ENCODE measurements around the gene SLC38A9.
"Not testable (repeated sequence)": the region's sequence is repeated elsewhere in the genome, so short reads cannot be mapped to it uniquely, and the experiment has no call there.

Gene SLC38A9

DNA sequence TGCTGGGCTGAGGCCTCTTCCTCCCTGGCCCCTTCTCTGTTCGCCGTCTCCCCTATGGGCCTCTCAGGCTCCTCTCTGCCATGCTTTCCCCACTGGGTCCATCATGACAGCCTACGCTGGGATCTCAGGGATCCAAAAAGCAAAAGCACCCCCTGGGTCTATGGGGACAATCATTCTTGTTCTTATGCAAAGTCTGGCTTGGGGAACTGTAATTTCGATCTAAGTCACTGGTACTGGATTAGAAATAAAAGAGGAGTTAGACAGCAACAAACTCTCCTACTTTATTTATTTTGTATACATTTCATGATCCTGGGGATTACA, 86.6 kb downstream of the SLC38A9 start:
- in situ Hi-C loops (cut with MboI; ENCODE audit: low pct_unique_long_range_greater_than_20kb, low sequenced_read_pairs), result no loop called here

GRCh38 chr5:55624841-55625588, 87.1 kb downstream of the SLC38A9 start:
- in situ Hi-C loops (cut with MboI; ENCODE audit: low pct_unique_long_range_greater_than_20kb, low sequenced_read_pairs), result no loop called here
- no peak for DNase-seq

More for the DNA sequence above, 86.6 kb downstream of the SLC38A9 start:
- DNase-seq, result no peak

DNA sequence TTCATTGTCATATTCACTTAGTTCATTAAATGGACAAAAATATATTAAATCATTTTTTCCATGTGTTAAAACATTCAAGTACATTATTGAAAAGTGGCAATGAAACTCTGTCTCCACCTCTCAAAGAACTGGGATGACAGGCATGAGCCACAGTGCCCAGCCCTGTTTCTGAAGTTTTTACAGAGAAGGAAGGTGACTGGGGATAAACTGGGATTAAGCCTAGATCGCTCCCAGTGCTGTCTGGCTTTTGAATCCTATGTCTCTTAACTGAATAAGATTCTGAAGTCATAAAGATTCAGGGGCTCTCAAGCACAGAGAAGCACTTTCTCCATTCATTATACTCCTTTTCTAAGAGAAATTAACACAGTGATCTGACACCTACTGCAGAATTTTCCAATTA, 88.3 kb downstream of the SLC38A9 start:
- in situ Hi-C loops (cut with MboI; ENCODE audit: low pct_unique_long_range_greater_than_20kb, low sequenced_read_pairs), result no loop called here
- no peak for DNase-seq

GRCh38 chr5:55622460-55622859, 89.7 kb downstream of the SLC38A9 start:
- in situ Hi-C loops (cut with MboI; ENCODE audit: low pct_unique_long_range_greater_than_20kb, low sequenced_read_pairs), result no loop called here
- DNase-seq, result no peak

DNA sequence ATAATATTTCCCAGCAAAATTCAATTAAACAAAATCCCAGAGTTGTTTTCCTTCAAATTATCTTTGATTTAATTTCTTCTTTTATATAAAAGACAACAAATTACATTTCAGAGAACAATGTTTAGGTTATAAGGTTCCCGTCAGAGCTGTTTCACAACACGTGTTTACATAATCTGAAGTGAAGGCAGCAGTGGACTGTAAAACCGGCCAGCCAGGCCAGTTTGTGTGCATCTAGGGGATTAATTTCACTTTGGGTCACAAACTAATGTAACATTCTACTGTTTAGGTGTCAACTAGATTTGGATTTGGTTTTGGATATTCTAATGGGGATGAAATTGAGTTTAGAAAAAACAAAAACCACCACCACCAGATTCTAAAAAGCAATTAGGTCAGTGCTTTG, 90.9 kb downstream of the SLC38A9 start:
- DNase-seq, result no peak
- in situ Hi-C loops (cut with MboI; ENCODE audit: low pct_unique_long_range_greater_than_20kb, low sequenced_read_pairs), result no loop called here

GRCh38 chr5:55620766-55621160, 91.4 kb downstream of the SLC38A9 start:
- in situ Hi-C loops (cut with MboI; ENCODE audit: low pct_unique_long_range_greater_than_20kb, low sequenced_read_pairs), result no loop called here
- DNase-seq, result no peak

GRCh38 chr5:55620009-55620765, 91.9 kb downstream of the SLC38A9 start:
- in situ Hi-C loops (cut with MboI; ENCODE audit: low pct_unique_long_range_greater_than_20kb, low sequenced_read_pairs), result no loop called here
- no peak for DNase-seq

GRCh38 chr5:55618318-55618717, 93.8 kb downstream of the SLC38A9 start:
- DNase-seq, result no peak
- in situ Hi-C loops (cut with MboI; ENCODE audit: low pct_unique_long_range_greater_than_20kb, low sequenced_read_pairs), result no loop called here

GRCh38 chr5:55613112-55613868, 98.8 kb downstream of the SLC38A9 start:
- DNase-seq, result no peak
- in situ Hi-C loops (cut with MboI; ENCODE audit: low pct_unique_long_range_greater_than_20kb, low sequenced_read_pairs), result no loop called here

GRCh38 chr5:55610542-55610941, 101.6 kb downstream of the SLC38A9 start:
- in situ Hi-C loops (cut with MboI; ENCODE audit: low pct_unique_long_range_greater_than_20kb, low sequenced_read_pairs), result no loop called here
- DNase-seq, result no peak

DNA sequence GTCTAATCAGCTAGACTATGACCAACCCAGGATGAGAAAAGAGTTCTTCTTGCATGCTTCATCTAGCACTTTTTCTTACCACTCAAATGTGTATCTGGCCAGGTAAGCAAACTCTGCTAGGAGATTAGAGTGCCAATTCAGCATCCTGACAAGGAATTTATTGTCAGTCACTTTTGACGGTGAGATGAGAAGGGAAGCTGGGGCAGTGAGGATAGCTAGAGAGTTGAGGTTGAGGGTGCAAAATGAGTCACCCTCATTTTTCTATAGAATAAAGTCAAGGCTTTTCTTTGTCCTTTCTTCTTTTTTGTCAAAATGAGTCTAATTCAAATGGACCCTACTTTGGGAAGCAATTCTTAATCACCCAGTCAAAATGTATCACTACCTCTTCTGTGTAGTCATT, 102.7 kb downstream of the SLC38A9 start:
- no peak for DNase-seq
- in situ Hi-C loops (cut with MboI; ENCODE audit: low pct_unique_long_range_greater_than_20kb, low sequenced_read_pairs), result no loop called here

DNA sequence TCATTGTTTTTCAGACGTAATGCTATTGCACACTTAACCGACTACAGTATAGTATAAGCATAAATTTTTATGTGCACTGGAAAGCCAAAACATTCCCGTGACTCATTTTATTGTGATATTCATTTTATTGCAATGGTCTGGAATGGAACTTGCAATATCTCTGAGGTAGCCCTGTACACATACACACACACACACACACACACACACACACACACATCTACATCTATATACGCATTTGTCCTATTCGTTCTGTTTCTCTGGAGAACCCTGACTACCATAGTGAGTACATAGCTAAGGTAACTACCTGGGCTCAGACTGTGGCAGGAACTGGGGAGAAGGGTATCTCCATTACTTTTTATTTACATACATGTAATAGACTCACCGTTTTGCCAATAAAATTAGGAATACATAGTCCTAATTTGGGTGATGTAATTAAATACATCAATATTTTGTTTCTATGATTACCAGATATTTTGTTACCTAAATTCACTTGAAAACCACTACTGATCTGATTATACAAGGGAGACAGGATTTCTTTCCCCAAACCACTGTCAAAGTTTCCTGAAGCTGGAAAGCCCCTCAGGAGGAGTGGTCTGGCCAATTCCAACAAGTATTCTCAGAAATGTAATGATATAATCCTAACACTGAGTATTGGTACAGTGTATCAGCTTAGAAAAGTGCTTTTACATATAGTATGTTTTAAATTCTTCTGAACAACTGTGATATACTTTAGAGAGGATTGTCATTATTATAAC, 103.4 kb downstream of the SLC38A9 start:
- in situ Hi-C loops (cut with MboI; ENCODE audit: low pct_unique_long_range_greater_than_20kb, low sequenced_read_pairs), result no loop called here
- DNase-seq, result no peak

GRCh38 chr5:55607309-55607708, 104.8 kb downstream of the SLC38A9 start:
- not testable (repeated sequence) for DNase-seq

GRCh38 chr5:55604611-55605067, 107.5 kb downstream of the SLC38A9 start:
- in situ Hi-C loops (cut with MboI; ENCODE audit: low pct_unique_long_range_greater_than_20kb, low sequenced_read_pairs), result no loop called here
- DNase-seq, result no peak

More at GRCh38 chr5:55607309-55607708, 104.8 kb downstream of the SLC38A9 start:
- in situ Hi-C loops (cut with MboI; ENCODE audit: low pct_unique_long_range_greater_than_20kb, low sequenced_read_pairs), result not testable (repeated sequence)

DNA sequence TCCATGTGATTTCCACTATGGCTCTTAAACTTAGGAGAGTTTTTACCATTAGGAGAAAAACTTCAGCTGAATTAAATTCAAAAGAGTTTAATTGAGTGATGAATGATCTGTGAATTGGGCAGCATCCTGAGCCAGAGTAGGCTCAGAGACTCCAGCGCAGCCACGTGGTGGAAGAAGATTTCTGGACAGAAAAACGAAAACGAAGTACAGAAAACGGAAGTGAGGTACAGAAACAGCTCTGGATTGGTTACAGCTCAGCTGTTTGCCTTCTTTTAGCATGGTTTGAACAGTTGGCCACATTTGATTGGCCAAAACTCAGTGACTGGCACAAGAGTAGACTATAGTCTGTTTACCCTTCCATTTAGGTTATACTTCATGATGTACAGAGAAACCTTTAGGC, 108.2 kb downstream of the SLC38A9 start:
- in situ Hi-C loops (cut with MboI; ENCODE audit: low pct_unique_long_range_greater_than_20kb, low sequenced_read_pairs), result no loop called here
- DNase-seq, result peak; percentile 71

DNA sequence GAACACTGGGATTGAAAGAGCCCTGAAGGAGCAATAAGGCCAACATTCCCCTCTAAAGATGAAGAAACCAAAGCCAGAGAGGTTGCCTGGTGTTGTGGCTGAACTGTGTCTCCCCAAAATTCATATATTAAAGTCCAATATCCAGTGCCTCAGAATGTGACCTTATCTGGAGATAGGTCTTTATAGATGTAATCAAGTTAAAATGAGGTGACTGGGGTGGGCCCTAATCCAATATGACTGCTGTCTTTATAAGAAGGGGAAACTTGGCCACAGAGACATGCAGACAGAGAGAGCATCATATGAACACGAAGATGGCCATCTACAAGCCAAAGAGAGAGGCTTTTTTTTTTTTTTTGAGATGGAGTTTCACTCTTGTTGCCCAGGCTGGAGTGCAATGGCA, 110.5 kb downstream of the SLC38A9 start:
- in situ Hi-C loops (cut with MboI; ENCODE audit: low pct_unique_long_range_greater_than_20kb, low sequenced_read_pairs), result no loop called here
- DNase-seq, result no peak

- in situ Hi-C loops (cut with MboI; ENCODE audit: low pct_unique_long_range_greater_than_20kb, low sequenced_read_pairs), result no loop called here
- no peak for DNase-seq
These were observed 110.9 kb downstream of the SLC38A9 start for GRCh38 chr5:55601204-55601618.

- in situ Hi-C loops (cut with MboI; ENCODE audit: low pct_unique_long_range_greater_than_20kb, low sequenced_read_pairs), result no loop called here
- peak; percentile 76 for DNase-seq
These were observed 111.5 kb downstream of the SLC38A9 start for GRCh38 chr5:55600497-55601203.

DNA sequence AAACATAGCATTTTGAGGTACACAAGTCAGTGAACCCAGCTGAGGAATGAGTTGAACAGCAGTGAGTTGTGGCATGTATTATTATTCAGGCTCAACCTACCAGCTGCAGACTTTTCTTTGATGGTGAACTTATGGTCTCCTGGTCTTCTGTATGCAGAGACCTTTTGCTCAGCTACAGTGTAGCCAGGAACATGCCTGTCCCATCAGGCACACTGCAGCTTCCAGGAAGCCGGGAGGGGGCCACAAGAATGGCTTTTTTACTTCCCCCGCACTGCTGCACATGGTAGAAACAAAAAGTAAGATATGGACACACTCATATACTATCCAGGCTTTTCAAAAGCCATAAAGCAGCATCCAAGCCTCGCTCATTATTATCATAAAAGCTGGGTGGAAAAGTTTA, 112.0 kb downstream of the SLC38A9 start:
- DNase-seq, result no peak
- in situ Hi-C loops (cut with MboI; ENCODE audit: low pct_unique_long_range_greater_than_20kb, low sequenced_read_pairs), result no loop called here

Measured in KBM-7 (cell line).